GM06990 (cell line): ENCODE results near the gene SKOR1.

ENCODE experiments used
- DNase-seq: peaks from one replicate; pipeline ENCODE4 v3.0.0-alpha.2; 2011; ENCODE audit not compliant: insufficient read length; ENCODE audit errors: extremely low read depth
- H3K27me3 ChIP-seq: replicated peaks from 2 replicates; pipeline ENCODE4 v1.6.0; 2011; ENCODE audit warnings: low read length; ENCODE audit not compliant: control insufficient read depth, insufficient read depth
- H3K36me3 ChIP-seq: 2 replicates; pipeline ENCODE4 v1.5.1; 2011; ENCODE audit warnings: low read length; ENCODE audit not compliant: control insufficient read depth, insufficient read depth
- H3K4me3 ChIP-seq: replicated peaks from 2 replicates; pipeline ENCODE4 v1.5.1; 2011; ENCODE audit warnings: low read depth, mild to moderate bottlenecking, control low read depth, low read length
- TF ChIP-seq, protein P1 (sequence below): IDR thresholded peaks from 2 replicates; pipeline ENCODE4 v1.5.1; 2011; ENCODE audit warnings: low read length, control low read depth, mild to moderate bottlenecking, inconsistent platforms; ENCODE audit not compliant: insufficient read depth, poor library complexity, severe bottlenecking

SKOR1 gene

DNA sequence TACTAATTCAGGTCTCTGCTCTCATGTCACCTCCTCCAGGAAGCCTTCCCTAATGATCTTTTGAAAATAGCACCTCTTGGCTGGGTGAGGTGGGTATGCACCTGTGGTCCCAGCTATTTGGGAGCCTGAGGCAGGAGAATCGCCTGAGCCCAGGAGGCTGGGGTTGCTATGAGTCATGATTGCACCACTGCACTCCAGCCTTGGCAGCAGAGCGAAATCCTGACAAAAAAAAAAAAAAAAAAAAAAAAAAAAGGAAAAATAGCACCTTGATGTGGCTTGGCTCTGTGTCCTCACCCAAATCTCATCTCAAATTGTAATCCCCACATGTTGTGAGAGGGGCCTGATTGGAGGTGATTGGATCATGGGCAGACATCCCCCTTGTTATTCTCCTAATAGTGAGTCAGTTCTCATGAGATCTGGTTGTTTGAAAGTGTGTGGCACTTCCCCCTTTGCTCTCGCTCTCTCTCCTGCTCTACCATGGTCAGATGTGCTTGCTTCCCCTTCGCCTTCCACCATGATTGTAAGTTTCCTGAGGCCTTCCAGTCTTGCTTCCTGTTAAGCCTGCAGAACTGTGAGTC, 25.8 kb downstream of the SKOR1 start:
- H3K36me3 ChIP-seq, result no peaks in the 10 kb centered on the region
- no peaks in the 10 kb centered on the region for H3K27me3 ChIP-seq
- H3K4me3 ChIP-seq, result no peak overlapping the region
- TF ChIP-seq, protein P1, sequence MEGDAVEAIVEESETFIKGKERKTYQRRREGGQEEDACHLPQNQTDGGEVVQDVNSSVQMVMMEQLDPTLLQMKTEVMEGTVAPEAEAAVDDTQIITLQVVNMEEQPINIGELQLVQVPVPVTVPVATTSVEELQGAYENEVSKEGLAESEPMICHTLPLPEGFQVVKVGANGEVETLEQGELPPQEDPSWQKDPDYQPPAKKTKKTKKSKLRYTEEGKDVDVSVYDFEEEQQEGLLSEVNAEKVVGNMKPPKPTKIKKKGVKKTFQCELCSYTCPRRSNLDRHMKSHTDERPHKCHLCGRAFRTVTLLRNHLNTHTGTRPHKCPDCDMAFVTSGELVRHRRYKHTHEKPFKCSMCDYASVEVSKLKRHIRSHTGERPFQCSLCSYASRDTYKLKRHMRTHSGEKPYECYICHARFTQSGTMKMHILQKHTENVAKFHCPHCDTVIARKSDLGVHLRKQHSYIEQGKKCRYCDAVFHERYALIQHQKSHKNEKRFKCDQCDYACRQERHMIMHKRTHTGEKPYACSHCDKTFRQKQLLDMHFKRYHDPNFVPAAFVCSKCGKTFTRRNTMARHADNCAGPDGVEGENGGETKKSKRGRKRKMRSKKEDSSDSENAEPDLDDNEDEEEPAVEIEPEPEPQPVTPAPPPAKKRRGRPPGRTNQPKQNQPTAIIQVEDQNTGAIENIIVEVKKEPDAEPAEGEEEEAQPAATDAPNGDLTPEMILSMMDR, result no peak
- DNase-seq, result no peak

DNA sequence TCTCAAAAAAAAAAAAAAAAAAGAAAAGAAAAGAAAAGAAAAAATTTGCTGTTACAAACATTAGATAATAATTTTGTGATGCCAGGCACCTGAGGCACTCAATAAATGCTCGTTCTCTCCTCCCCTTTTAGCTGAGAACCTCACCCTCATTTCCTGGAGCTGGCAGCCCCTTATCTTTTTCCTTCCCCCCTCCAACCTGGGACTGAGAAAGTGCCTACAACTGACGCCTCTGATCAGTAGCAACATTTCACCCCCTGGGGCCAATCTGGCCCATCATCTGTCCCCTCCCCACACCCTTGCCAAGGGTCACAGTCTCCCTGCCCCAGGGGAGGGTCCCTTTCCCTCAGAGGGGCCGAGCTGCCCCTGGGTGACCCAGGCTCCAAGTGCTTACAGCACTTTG, 27.1 kb downstream of the SKOR1 start:
- H3K36me3 ChIP-seq, result no peaks in the 10 kb centered on the region
- no peak for DNase-seq
- no peak overlapping the region for H3K4me3 ChIP-seq
- TF ChIP-seq, protein P1, result no peak
- no peaks in the 10 kb centered on the region for H3K27me3 ChIP-seq

DNA sequence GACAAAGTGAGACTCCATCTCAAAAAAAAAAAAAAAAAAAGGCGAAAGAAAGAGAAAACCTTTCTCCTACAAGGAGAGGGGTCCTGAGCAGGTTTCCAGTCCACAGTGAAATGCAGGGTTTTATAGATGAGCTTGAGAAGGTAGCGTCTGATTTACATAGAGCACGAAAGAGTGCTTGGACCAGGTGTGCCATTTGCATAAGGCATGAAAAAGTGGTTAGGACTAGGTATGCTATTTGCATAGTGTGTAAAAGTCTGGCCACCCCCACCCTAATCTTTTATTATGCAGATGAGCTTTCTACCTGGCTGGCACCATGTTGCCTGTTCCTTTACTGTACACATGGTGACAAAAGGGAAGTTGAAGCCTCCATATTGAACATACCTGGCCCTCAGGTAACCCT, 28.1 kb downstream of the SKOR1 start:
- Histone ChIP-seq H3K36me3 (no peaks in the 10 kb centered on the region), H3K27me3 (no peaks in the 10 kb centered on the region), H3K4me3 (no peak overlapping the region)
- TF ChIP-seq, protein P1, result no peak
- no peak for DNase-seq

DNA sequence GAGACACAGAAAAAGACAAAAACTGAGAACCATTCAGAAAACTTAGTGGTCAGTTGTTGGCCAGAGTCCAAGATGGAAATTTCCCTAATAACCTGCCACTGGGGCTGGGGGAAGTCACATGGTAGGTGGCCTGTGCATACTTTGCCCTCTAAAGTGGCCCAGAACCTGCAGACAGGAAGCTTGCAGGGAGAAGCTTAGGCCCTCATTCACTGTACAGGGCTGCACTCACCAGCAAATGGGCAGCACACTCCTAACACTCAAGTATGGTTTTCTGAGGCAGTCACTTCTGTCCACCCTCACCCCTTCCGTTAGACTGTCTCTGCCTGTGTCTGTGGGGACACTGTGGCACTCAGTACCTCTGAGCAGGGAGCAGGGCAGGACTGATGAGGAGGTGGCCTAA, 29.0 kb downstream of the SKOR1 start:
- Histone ChIP-seq H3K27me3 (no peaks in the 10 kb centered on the region), H3K36me3 (no peaks in the 10 kb centered on the region), H3K4me3 (no peak overlapping the region)
- TF ChIP-seq, protein P1, result no peak
- DNase-seq, result no peak

DNA sequence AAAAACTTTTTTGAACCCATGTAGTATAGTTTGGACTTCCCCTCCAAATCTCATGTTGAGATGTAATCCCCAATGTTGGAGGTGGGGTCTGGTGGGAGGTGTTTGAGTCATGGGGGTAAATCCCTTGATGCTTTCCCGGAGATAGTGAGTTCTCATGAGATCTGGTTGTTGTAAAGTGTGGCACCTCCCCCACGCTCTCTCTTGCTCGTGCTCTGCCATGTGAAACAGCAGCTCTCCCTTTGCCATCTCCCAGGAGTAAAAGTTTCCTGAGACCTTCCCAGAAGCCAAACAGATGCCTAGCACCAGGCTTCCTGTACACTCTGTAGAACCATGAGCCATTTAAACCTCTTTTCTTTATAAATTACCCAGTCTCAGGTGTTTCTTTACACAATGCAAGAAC, 30.5 kb downstream of the SKOR1 start:
- Histone ChIP-seq H3K4me3 (no peak overlapping the region), H3K36me3 (no peaks in the 10 kb centered on the region)
- TF ChIP-seq, protein P1, result no peak

DNA sequence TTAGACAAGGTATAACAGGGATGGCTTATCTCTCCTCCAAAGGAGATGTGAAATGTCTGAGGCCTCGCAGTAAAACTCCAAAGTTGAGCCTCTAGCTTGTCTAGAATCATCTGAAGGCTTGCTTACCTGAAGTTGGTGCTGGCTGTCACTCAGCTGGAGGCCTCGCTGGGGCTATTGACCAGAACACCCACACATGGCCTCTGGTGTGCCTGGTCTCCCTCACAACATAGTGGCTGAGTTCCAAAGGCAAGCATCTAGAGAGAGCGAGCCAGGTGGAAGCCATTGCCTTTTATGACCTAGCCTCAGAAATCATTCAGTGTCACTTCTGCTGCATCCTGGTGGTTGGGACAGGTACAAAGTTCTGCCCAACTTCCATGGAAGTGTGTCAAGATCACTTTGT, 31.9 kb downstream of the SKOR1 start:
- Histone ChIP-seq H3K4me3 (no peak overlapping the region), H3K36me3 (no peaks in the 10 kb centered on the region), H3K27me3 (no peaks in the 10 kb centered on the region)
- no peak for DNase-seq
- TF ChIP-seq, protein P1, result no peak

More for the DNA sequence above, 30.5 kb downstream of the SKOR1 start:
- no peak for DNase-seq
- no peaks in the 10 kb centered on the region for H3K27me3 ChIP-seq
